ENCODE data around the gene HMCES.

HMCES gene

DNA sequence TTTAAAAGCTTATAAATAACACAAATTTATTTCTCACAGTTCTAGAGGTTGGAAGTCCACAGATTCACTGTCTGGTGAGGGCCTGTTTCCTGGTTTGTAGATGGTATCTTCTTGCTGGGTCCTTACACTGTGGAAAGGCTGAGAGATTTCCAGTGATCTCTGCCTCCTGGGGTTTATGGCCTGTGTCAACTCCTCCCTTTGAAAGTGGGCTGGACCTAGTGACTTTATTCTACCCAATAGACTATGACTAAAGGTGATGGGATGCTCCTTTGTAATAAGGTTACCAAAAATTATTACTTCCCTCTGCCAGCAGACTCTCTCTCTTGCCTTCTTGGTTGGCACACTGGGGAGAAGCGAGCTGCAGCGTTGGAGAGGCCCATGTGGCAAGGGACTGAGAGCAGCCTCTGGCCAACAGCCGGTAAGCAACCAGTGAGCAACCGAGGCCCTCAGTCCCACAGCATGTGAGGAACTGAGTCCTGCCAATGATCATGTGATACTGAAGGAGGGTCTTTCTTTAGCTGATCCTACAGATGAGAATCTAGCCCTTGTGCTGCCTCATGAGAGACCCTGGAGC lies 43.2 kb upstream of the HMCES start:
- TF ChIP-seq, protein P1, sequence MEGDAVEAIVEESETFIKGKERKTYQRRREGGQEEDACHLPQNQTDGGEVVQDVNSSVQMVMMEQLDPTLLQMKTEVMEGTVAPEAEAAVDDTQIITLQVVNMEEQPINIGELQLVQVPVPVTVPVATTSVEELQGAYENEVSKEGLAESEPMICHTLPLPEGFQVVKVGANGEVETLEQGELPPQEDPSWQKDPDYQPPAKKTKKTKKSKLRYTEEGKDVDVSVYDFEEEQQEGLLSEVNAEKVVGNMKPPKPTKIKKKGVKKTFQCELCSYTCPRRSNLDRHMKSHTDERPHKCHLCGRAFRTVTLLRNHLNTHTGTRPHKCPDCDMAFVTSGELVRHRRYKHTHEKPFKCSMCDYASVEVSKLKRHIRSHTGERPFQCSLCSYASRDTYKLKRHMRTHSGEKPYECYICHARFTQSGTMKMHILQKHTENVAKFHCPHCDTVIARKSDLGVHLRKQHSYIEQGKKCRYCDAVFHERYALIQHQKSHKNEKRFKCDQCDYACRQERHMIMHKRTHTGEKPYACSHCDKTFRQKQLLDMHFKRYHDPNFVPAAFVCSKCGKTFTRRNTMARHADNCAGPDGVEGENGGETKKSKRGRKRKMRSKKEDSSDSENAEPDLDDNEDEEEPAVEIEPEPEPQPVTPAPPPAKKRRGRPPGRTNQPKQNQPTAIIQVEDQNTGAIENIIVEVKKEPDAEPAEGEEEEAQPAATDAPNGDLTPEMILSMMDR (IDR thresholded peaks at IDR 0.05; ENCODE audit: low read depth, low read length) = no peak
- DNase-seq (ENCODE audit: extremely low read depth, low read depth) = no peak

DNA sequence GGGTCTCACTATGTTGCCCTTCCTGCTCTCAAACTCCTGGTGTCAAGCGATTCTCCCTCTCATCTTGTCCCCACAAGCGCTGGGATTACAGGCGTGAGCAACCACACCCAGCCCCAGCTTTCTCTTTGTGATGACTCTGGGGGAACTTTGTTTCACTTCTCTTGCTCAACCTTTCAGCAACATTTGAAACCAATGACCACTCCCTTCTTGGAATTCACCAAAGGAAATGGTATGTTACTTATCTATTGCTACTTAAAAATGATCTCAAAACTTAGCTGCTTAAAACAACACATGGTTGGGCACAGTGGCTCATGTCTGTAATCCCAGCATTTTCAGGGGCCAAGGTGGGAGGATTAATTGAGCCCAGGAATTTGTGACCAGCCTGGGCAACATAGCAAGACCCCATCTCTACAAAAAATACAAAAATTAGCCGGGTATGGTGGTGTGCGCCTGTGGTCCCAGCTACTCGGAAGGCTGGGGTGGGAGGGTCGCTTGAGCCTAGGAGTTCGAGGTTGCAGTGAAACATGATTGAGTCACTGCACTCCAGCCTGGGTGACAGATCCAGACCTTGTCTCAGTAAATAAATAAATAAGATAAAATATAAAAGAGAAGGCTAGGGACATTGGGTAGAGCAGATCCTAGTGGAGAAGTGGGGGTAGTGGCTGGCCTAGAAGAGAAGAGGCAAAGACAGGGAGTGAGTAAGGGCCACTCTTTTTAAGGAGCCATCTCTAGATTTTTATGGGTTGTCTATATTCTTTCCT lies 39.5 kb upstream of the HMCES start:
- peak; percentile 46 for DNase-seq (ENCODE audit: extremely low read depth, low read depth)
- TF ChIP-seq, protein P1 (IDR thresholded peaks at IDR 0.05; ENCODE audit: low read depth, low read length) = no peak

DNA sequence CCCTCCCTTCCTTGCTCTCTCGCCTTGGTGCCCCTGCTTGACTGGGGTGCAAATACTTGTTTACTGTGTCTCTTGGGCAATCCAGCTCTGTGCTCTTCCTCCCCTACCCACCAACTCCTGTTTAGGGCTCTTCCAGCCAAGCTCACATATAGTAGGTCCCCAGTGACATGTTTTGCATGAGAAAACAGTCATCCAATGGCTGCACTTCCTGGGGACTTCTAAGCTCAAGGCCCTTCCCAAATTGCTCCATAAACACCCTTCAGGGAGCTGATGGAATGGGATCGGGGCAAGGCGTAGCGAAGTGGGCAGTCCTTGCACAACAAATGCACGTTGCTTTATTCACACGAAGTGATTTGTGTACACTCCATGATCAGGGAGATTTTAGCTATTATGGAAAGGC lies 38.7 kb upstream of the HMCES start:
- no peak for DNase-seq (ENCODE audit: extremely low read depth, low read depth)
- TF ChIP-seq, protein P1 (IDR thresholded peaks at IDR 0.05; ENCODE audit: low read depth, low read length) = no peak

DNA sequence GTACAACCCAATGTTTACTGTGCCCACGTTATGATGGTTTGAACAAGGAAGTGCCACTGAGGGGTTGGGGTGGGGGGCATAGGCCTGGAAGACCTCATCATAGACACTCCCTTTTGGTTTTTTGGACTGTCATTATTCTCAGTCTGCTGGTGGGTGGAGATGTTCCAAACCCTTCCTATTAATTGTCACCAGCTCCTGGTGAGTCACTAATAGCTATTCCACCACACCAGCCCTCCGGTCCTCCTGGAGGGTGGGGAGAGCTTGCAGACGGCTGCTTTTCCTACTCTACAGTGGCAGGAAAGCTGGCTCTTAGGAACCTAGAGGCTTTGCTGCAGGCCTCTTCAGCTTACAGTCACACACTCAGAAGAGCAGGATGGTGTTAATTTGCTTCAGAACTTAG lies 38.2 kb upstream of the HMCES start:
- TF ChIP-seq, protein P1 (IDR thresholded peaks at IDR 0.05; ENCODE audit: low read depth, low read length) = no peak
- no peak for DNase-seq (ENCODE audit: extremely low read depth, low read depth)

DNA sequence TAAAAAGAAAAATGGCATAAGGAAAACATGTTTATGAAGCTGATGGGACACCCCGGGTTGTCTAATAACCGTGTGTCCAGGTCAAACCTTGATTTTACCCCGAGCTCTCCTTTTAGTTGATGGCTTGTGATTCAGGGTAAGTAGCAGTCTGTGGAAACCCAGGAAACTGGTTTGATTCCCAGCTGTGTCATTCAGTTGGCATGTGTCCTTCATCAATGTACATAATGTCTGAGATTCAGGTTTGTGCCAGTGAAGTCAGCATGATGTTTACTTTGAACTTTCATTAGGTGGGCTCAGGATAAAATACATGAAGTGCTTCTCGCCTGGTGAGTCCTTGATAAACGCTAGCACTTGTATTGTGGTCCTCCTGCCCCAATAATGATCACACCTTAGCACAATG lies 33.5 kb upstream of the HMCES start:
- no peak for DNase-seq (ENCODE audit: extremely low read depth, low read depth)
- TF ChIP-seq, protein P1 (IDR thresholded peaks at IDR 0.05; ENCODE audit: low read depth, low read length) = no peak

DNA sequence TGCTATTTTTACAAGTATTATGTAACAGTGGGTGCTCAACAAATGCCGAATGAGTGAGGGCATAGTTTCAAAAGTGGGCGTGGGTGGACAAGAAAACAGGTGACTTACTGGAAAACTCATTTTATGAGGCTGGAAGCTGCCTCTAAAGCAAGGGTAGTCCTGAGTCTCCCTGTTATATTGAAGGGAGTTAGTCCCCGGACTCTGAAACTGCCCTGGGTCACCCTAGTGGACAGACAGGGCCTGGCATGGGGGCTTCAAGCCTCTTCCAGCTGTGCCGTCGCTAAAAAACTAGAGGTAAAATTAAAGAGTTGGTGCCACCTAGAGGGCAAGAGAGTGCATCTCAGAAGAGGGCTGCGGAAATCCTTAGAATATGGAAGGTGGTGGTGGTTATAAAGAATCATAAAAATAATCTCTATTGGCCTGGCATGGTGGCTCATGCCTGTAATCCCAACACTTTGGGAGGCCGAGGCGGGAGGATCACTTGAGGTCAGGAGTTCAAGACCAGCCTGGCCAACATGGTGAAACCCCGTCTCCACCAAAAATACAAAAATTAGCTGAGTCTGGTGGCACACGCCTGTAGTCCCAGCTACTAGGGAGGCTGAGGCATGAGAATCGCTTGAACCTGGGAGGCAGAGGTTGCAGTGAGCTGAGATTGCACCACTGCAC lies 32.9 kb upstream of the HMCES start:
- peak; percentile 80 for DNase-seq (ENCODE audit: extremely low read depth, low read depth)
- TF ChIP-seq, protein P1 (IDR thresholded peaks at IDR 0.05; ENCODE audit: low read depth, low read length) = peak; percentile 97

DNA sequence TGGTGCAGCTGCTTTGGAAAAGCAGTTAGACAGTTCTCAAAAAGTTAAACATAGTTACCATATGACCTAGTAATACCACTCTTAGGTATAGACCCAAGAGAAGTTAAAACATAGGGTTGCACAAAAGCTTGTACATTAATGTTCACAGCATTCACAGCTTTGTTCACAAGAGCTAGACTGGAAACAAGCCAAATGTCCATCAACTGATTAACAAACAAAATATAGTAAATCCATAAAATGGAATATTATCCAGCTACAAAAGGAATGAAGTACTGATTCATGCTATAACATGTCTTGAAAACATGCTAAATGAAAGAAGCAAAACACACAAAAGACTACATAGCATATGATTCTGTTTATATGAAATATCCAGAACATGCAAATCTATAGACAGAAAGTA lies 32.0 kb upstream of the HMCES start:
- TF ChIP-seq, protein P1 (IDR thresholded peaks at IDR 0.05; ENCODE audit: low read depth, low read length) = no peak
- DNase-seq (ENCODE audit: extremely low read depth, low read depth) = no peak
